OCI-LY7 (cell line): ENCODE results near the gene DOCK4. TPM values are rescaled to one million over a fixed set of nuclear protein-coding genes. Genes with fewer than 3 reads are reported as not detected.

Experiments
- BruUV-seq: library from RNA; stranded (reverse); fragments of 400-500 nt; replicated peaks from 2 replicates; lab custom pipeline; 2021; lab: Mats Ljungman, UMichigan
- CTCF ChIA-PET: fragments of 300-600 bp; sonication (Branson Sonifier 250); formaldehyde crosslinking; loops from one replicate; lab custom pipeline; 2022; ENCODE audit warnings: antibody characterized with exemption; ENCODE audit not compliant: unreplicated experiment; lab: Charles Lee
- POLR2A ChIA-PET: fragments of 300-600 bp; sonication (Branson Sonifier 250); formaldehyde crosslinking; loops from one replicate; lab custom pipeline; 2022; ENCODE audit warnings: antibody characterized with exemption; lab: Charles Lee
- DNase-seq: peaks from one replicate; pipeline ENCODE4 v3.0.0-alpha.2; 2015; ENCODE audit warnings: low spot score
- H2AFZ ChIP-seq: fragments of 200-600 bp; sonication (generic), shearing (Covaris generic); 2 replicates; pipeline ENCODE4 v1.6.1; 2014; ENCODE audit warnings: mild to moderate bottlenecking, antibody characterized with exemption, low read length, moderate library complexity
- H3K27ac ChIP-seq: fragments of 200-600 bp; sonication (generic); 2 replicates; pipeline ENCODE4 v1.5.1; 2014; ENCODE audit warnings: mixed run types, low read depth, mild to moderate bottlenecking, moderate library complexity, low read length, inconsistent platforms; ENCODE audit not compliant: poor library complexity, severe bottlenecking
- H3K36me3 ChIP-seq: fragments of 200-600 bp; sonication (generic); 2 replicates; pipeline ENCODE4 v1.6.1; 2014; ENCODE audit warnings: mild to moderate bottlenecking, antibody characterized with exemption, low read length, moderate library complexity, mixed read lengths; ENCODE audit not compliant: insufficient read depth
- H3K4me1 ChIP-seq: fragments of 200-600 bp; sonication (generic); 2 replicates; pipeline ENCODE4 v1.5.1; 2014; ENCODE audit warnings: mild to moderate bottlenecking, low read length; ENCODE audit not compliant: insufficient read depth, poor library complexity, severe bottlenecking
- H3K4me2 ChIP-seq: fragments of 200-600 bp; sonication (generic); 2 replicates; pipeline ENCODE4 v1.6.1; 2014; ENCODE audit warnings: mild to moderate bottlenecking, low read length
- H3K4me3 ChIP-seq: fragments of 200-600 bp; sonication (generic); 2 replicates; pipeline ENCODE4 v1.5.1; 2014; ENCODE audit warnings: mild to moderate bottlenecking, low read depth, low read length; ENCODE audit not compliant: poor library complexity, severe bottlenecking
- H3K79me2 ChIP-seq: fragments of 200-600 bp; sonication (generic); 2 replicates; pipeline ENCODE4 v1.6.1; 2016; ENCODE audit warnings: low read depth, mild to moderate bottlenecking, low read length, moderate library complexity, mixed read lengths; ENCODE audit not compliant: insufficient read depth
- H3K9me2 ChIP-seq: fragments of 200-600 bp; sonication (generic); 2 replicates; pipeline ENCODE4 v1.6.1; 2016; ENCODE audit warnings: mild to moderate bottlenecking, low read length, mixed read lengths; ENCODE audit not compliant: insufficient read depth
- H3K9me3 ChIP-seq: fragments of 200-600 bp; sonication (generic); 2 replicates; pipeline ENCODE4 v1.6.1; 2014; ENCODE audit warnings: mild to moderate bottlenecking, mixed run types, low read length, mixed read lengths
- H4K20me1 ChIP-seq: fragments of 200-600 bp; sonication (generic); 2 replicates; pipeline ENCODE4 v1.6.1; 2014; ENCODE audit warnings: mild to moderate bottlenecking, antibody characterized with exemption, low read length, moderate library complexity, mixed read lengths; ENCODE audit not compliant: insufficient read depth
- EZH2phosphoT487 ChIP-seq: fragments of 200-600 bp; sonication (generic); IDR thresholded peaks from 2 replicates; pipeline ENCODE4 v1.6.1; 2018; ENCODE audit warnings: low read depth, borderline replicate concordance, mild to moderate bottlenecking, mixed run types, antibody characterized with exemption, low read length, moderate library complexity, mixed read lengths
- intact Hi-C: fragments of 100-400 bp; cut with micrococcal nuclease; formaldehyde crosslinking; loops from one replicate; pipeline ENCODE4 v1.10.0; 2022; ENCODE audit not compliant: unreplicated experiment
- total RNA-seq, 2 experiments: library from RNA; depleted of rRNA in 1 of 2; stranded (reverse); fragments of >200 nt in 1 of 2; shearing (Covaris generic) in 1 of 2; gene quantifications; 2 replicates each; pipeline ENCODE4 v1.2.3, GENCODE V29; 2014 to 2022
- TF ChIP-seq, protein P1 (sequence below): fragments of 200-600 bp; sonication (generic); conservative IDR thresholded peaks from 2 replicates; pipeline ENCODE4 v1.5.1; 2014; ENCODE audit warnings: mild to moderate bottlenecking, antibody characterized with exemption, low read length, moderate library complexity, mixed read lengths

Gene DOCK4
- total RNA-seq, 2 experiments from 2014 or later, result 0.91 to 4.9 TPM

DNA sequence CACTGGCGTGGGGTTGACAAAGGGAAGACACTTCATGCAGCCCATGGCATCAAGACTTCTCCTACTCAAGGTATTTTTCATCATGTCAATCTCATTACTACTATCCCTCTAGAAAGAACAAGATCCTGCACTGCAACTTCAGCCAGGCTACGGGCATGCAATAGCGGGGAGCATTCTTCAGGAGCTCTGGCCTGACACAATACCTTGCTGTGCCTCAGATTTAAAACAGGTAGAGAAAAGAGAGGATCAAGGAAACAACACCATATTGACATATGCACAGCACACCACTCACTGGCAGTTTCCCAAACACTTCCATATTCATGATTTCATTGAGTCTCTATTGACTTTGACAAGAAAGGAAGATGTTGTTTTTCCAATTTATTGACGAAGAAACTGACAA is 51.5 kb downstream of the DOCK4 start:
- Histone ChIP-seq H3K79me2 (no peaks in the 10 kb centered on the region), H3K27ac (no peak overlapping the region), H3K4me3 (no peak overlapping the region), H3K36me3 (no peaks in the 10 kb centered on the region), H4K20me1 (0 out of 2 replicates have a peak, but pooled peaks cover 3% of the 10 kb centered on the region), H3K4me2 (no peak overlapping the region), H3K9me3 (no peaks in the 10 kb centered on the region), H3K9me2 (no peaks in the 10 kb centered on the region), H3K4me1 (no peaks in the 10 kb centered on the region), H2AFZ (no peak overlapping the region)
- intact Hi-C loops, result no loop called here
- ChIA-PET POLR2A (no interaction called here), CTCF (no interaction called here)
- TF ChIP-seq, protein P1, sequence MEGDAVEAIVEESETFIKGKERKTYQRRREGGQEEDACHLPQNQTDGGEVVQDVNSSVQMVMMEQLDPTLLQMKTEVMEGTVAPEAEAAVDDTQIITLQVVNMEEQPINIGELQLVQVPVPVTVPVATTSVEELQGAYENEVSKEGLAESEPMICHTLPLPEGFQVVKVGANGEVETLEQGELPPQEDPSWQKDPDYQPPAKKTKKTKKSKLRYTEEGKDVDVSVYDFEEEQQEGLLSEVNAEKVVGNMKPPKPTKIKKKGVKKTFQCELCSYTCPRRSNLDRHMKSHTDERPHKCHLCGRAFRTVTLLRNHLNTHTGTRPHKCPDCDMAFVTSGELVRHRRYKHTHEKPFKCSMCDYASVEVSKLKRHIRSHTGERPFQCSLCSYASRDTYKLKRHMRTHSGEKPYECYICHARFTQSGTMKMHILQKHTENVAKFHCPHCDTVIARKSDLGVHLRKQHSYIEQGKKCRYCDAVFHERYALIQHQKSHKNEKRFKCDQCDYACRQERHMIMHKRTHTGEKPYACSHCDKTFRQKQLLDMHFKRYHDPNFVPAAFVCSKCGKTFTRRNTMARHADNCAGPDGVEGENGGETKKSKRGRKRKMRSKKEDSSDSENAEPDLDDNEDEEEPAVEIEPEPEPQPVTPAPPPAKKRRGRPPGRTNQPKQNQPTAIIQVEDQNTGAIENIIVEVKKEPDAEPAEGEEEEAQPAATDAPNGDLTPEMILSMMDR, result no peak
- no peak for TF ChIP-seq EZH2phosphoT487
- no peak for DNase-seq
- no TSS peak for BruUV-seq

DNA sequence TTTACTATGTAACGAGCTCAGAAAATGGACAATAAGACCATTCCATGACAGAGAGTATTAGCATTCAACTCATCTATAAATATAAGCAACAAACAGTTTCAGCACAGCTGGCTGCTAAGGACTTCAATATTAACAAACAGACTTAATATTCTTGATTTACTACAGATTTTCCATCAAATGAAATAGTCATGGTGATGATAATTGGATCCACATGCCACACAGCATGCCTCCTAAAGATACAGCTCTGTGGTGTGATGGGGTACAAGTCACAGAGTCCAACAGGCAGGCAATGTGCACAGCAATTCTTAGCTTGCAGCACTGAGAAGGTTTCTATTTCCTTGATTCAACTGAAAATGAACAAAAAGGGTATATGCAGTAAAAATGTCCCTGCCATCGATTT is 54.0 kb downstream of the DOCK4 start:
- BruUV-seq, result no TSS peak
- no peaks in the 10 kb centered on the region for H3K36me3 ChIP-seq
- no peaks in the 10 kb centered on the region for H3K79me2 ChIP-seq
- H3K4me2 ChIP-seq, result no peak overlapping the region
- DNase-seq, result no peak
- ChIA-PET POLR2A (interaction anchor here (0.7 to 1.5 kb wide), 6 partner anchors 9 to 1409 kb away, joined by 3 to 5 read pairs (median 3); no protein-coding TSS in a partner anchor), CTCF (no interaction called here)
- no peaks in the 10 kb centered on the region for H3K9me3 ChIP-seq
- intact Hi-C loops, result no loop called here
- no peaks in the 10 kb centered on the region for H3K4me1 ChIP-seq
- H4K20me1 ChIP-seq, result 0 out of 2 replicates have a peak, but pooled peaks cover 3% of the 10 kb centered on the region
- no peak overlapping the region for H3K27ac ChIP-seq
- no peaks in the 10 kb centered on the region for H3K9me2 ChIP-seq
- H2AFZ ChIP-seq, result no peak overlapping the region
- TF ChIP-seq, protein P1, result no peak
- no peak for TF ChIP-seq EZH2phosphoT487
- H3K4me3 ChIP-seq, result no peak overlapping the region

DNA sequence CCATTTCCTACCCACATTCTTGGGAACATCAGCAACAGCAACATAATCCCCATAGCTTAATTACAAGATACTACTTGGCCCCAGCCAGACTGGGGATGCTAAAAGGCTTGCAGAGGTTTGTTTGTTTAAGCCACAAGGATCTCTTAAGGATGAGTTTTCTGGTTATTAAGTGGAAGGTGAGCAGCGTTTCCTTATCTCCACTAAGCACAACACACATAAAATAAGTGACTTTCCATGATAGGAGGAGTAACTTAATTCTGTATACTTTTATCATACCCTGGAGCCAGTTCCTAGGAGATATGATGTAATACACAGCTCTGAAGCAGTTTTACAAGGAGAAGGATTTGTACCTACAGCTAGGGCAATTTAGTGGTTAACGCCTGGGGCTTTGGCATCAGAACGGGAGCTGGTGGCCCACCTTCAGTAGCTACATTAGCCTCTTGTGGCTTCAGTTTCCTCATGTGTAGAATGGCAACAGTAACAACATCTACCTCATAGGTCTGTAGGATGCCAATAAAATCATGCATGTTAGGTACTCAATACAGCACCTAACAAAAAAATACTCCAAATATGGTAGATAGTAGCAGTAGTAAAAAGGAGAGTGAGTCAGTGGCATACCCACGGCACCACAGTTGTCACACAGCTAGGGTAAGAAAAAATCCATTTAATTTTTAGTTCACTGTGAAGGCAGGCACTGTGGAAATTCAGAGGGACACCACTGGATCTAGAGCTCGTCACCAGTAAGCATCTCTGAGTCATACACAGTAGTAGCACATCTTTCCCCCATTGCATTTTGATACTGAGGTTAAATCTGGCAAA is 55.2 kb downstream of the DOCK4 start:
- Histone ChIP-seq H3K36me3 (no peaks in the 10 kb centered on the region), H3K9me3 (no peaks in the 10 kb centered on the region), H3K4me3 (no peak overlapping the region), H2AFZ (no peak overlapping the region), H3K79me2 (no peaks in the 10 kb centered on the region), H3K9me2 (no peaks in the 10 kb centered on the region), H3K4me1 (no peaks in the 10 kb centered on the region), H3K4me2 (no peak overlapping the region), H4K20me1 (0 out of 2 replicates have a peak, but pooled peaks cover 3% of the 10 kb centered on the region), H3K27ac (no peak overlapping the region)
- ChIA-PET CTCF (no interaction called here), POLR2A (interaction anchor here (0.5 to 1.5 kb wide), 8 partner anchors 8 to 339 kb away, joined by 3 to 5 read pairs (median 3); no protein-coding TSS in a partner anchor)
- intact Hi-C loops, result no loop called here
- no peak for TF ChIP-seq EZH2phosphoT487
- TF ChIP-seq, protein P1, result no peak
- no TSS peak for BruUV-seq
- no peak for DNase-seq
